ENCODE measurements around the gene BCL2L2. TPM values are rescaled to one million over a fixed set of nuclear protein-coding genes. Genes with fewer than 3 reads are reported as not detected.

Gene BCL2L2
- total RNA-seq, 3 donors from 2014 or later, result 0.10 to 0.73 (median 0.40) TPM

Other genes starting within 250 kb of the BCL2L2 start
- gene CDH24, start 249.3 kb upstream of the BCL2L2 start, total RNA-seq, result under 1 TPM; 0.51 to 0.87 (median 0.65) TPM
- gene ACIN1, start 211.7 kb upstream of the BCL2L2 start, total RNA-seq, result 100 to 1,000 TPM; 195 to 200 (median 196) TPM
- gene C14orf119, start 211.3 kb upstream of the BCL2L2 start, total RNA-seq, result 10 to 100 TPM; 34.6 to 39.9 (median 36.9) TPM
- not detected for gene CIROP, start 201.8 kb upstream of the BCL2L2 start, total RNA-seq
- not detected for gene CEBPE, start 187.6 kb upstream of the BCL2L2 start, total RNA-seq
- 1 to 10 TPM in 2 of 3 donors, under 1 TPM in 1; 0.81 to 1.5 (median 1.4) TPM for gene SLC7A8, start 123.2 kb upstream of the BCL2L2 start, total RNA-seq
- gene RNF212B, start 68.9 kb upstream of the BCL2L2 start, total RNA-seq, result not detected
- 1 to 10 TPM; 5.8 to 8.4 (median 8.1) TPM for gene HOMEZ, start 20.7 kb upstream of the BCL2L2 start, total RNA-seq
- gene PPP1R3E, start 4.0 kb upstream of the BCL2L2 start, total RNA-seq, result 1 to 10 TPM; 7.3 to 7.9 (median 7.8) TPM
- gene PABPN1, start 14.6 kb downstream of the BCL2L2 start, total RNA-seq, result 100 to 1,000 TPM; 319 to 339 (median 333) TPM
- gene SLC22A17, start 46.1 kb downstream of the BCL2L2 start, total RNA-seq, result 1 to 10 TPM; 2.0 to 2.4 (median 2.3) TPM
- under 1 TPM in 2 of 3 donors, not detected in 1; 0.08 TPM for gene EFS, start 58.3 kb downstream of the BCL2L2 start, total RNA-seq
- not detected for gene IL25, start 66.0 kb downstream of the BCL2L2 start, total RNA-seq
- gene CMTM5, start 70.2 kb downstream of the BCL2L2 start, total RNA-seq, result not detected
- gene MYH6, start 101.4 kb downstream of the BCL2L2 start, total RNA-seq, result not detected
- gene MYH7, start 128.8 kb downstream of the BCL2L2 start, total RNA-seq, result under 1 TPM in 1 of 3 donors, not detected in 2; 0.03 TPM
- 100 to 1,000 TPM; 115 to 120 (median 117) TPM for gene NGDN, start 162.9 kb downstream of the BCL2L2 start, total RNA-seq
- 1 to 10 TPM in 2 of 3 donors, under 1 TPM in 1; 0.58 to 1.1 (median 1.1) TPM for gene ZFHX2, start 244.9 kb downstream of the BCL2L2 start, total RNA-seq
- 10 to 100 TPM; 17.1 to 18.8 (median 17.6) TPM for gene THTPA, start 249.4 kb downstream of the BCL2L2 start, total RNA-seq